Endometrial microvascular endothelial cells (primary cell): ENCODE measurements around the gene ARPC1B. TPM values are rescaled to one million over a fixed set of nuclear protein-coding genes. Genes with fewer than 3 reads are reported as not detected.
"Not testable (repeated sequence)": the region's sequence is repeated elsewhere in the genome, so short reads cannot be mapped to it uniquely, and the experiment has no call there.

Experiments
- in situ Hi-C: cut with HindIII; loops from 2 replicates; pipeline ENCODE4 v1.10.0; 2017; ENCODE audit warnings: low sequenced_read_pairs, low pct_unique_long_range_greater_than_20kb; ENCODE audit errors: inconsistent ontology term
- total RNA-seq: library from RNA; depleted of rRNA; stranded (reverse); fragments of >200 nt; gene quantifications from one replicate; pipeline ENCODE4 v1.2.3, GENCODE V29; 2015; ENCODE audit errors: inconsistent ontology term

Gene ARPC1B
- total RNA-seq, 1 donor from 2014 or later = 453 TPM

DNA sequence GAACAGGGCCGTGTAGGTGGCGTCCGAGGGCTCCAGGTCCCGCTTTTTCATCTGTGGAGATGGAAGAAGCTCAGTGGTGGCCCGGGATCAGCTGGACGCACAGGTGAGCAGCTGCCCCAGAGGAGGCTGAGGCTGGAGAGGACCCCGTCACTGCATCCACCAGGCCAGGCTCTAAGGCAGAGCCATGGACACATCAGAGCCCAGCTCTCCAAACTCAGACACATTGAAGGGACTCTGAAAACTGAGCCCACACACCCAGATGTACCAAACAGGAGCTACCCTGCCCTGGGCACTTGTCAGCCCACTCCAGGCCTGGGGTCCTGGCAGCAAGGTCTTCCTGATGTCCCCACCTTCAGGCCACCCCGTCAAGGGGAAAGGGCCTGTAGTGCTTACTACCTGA is 55.2 kb downstream of the ARPC1B start:
- in situ Hi-C loops = no loop called here

DNA sequence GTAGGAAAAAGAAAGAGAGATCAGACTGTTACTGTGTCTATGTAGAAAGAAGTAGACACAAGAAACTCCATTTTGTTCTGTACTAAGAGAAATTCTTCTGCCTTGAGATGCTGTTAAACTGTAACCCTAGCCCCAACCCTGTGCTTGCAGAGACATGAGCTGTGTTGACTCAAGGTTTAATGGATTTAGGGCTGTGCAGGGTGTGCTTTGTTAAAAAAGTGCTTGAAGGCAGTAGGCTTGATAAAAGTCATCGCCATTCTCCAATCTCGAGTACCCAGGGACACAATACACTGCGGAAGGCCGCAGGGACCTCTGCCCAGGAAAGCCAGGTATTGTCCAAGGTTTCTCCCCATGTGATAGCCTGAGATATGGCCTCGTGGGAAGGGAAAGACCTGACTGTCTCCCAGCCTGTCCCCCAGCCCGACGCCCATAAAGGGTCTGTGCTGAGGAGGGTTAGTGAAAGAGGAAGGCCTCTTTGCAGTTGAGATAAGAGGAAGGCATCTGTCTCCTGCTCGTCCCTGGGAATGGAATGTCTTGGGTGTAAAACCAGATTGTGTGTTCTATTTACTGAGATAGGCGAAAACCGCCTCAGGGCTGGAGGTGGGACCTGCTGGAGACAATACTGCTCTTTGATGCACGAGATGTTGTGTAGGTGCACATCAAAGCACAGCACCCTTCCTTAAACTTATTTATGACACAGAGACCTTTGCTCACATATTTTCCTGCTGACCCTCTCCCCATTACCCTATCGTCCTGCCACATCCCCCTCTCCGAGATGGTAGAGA is 57.4 kb downstream of the ARPC1B start:
- in situ Hi-C loops = not testable (repeated sequence)

DNA sequence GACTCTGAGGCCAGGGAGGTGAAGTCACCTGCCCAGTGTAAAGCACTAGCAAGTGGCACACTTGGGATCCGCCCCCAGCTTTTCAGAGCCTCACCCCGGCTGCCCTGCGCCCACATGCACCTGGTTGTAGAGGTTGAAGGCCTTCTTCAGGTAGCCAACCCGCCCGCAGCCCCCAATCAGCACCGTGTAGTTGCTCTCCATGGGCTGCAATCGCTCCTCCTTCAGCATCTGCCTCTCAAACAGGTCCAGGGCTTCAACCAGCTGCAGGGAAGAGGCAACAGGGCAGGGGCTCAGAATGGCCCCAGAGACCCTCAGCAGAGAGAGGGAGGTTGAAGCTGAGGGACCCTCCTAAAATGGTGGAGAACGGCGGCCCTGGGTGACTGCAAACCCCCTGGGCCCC is 58.6 kb downstream of the ARPC1B start:
- in situ Hi-C loops = no loop called here

DNA sequence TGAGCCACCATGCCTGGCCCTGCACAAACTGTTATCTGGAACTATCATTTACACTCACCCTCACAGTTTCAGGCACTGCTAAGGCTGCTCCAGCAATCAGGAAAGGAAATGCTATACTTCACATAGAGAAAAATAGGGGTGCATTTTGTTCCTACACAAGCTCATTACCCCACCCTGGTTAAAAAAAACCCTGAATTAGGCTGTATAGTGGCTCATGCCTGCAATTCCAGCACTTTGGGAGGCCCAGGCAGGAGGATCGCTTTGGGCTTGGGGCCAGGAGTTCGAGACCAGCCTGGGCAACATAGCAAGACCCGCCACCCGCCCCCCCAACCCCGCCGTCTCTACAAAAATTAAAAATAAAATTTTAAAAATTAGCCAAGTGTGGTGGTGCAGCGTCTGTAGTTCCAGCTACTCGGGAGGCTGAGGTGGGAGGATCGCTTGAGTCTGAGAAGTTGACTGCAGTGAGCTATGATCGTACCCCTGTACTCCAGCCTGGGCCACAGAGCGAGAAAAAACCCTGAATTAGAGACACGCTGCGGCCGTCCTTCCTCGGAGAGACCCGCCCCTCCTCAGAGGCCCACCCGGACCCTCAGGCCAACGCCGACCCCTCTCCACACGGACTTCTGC is 63.5 kb downstream of the ARPC1B start:
- in situ Hi-C loops = no loop called here

DNA sequence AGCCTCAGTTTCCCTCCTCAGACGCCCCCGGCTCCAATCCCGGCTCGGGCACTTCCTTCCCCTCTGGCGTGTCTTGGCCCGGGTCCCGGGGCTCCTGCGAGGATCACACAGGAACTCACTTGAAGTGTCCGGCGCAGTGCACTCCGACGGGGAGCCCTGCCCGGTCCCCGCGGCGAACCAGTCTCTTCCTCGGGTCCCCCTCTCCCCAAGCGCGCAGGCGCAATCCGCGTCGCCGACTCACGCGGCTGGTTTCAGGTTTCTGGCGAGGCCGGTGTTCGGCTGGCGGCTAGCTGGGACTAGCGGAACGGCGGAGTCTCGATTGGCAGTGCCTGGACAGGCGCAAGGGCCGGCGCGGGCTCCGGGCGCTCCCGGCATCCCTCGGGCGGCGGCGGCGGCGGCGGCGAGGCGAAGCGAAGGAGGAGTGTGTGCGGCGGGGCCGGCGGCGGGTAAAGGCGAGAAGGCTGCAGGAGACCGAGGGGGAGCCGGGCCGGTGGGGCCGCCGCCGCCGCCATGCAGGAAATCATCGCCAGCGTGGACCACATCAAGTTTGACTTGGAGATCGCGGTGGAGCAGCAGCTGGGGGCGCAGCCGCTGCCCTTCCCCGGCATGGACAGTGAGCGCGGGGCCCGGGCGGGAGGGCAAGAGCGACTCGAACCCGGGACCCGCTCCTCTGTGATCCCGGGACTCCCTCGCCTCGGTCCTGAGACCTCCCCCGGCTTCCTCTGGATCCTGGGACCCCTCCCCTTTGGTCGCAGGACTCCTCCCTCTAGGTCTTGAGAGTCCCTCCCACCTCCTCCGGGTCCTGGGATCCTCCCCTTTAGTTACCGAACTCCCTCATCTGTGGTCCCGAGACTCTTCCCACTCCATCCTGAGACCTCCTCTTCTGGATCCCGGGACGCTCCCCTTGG is 64.3 kb downstream of the ARPC1B start, which contains the start of the genes CPSF4 and PTCD1:
Gene CPSF4, plus strand, starts transcription at position 371 of the 908 bp plus-strand sequence. Its CDS starts 140 bp downstream, at position 511.
Gene PTCD1, minus strand, starts transcription at position 226 of the 908 bp plus-strand sequence. CDS start 3,556 bp downstream, outside the sequence.
- in situ Hi-C loops = no loop called here

DNA sequence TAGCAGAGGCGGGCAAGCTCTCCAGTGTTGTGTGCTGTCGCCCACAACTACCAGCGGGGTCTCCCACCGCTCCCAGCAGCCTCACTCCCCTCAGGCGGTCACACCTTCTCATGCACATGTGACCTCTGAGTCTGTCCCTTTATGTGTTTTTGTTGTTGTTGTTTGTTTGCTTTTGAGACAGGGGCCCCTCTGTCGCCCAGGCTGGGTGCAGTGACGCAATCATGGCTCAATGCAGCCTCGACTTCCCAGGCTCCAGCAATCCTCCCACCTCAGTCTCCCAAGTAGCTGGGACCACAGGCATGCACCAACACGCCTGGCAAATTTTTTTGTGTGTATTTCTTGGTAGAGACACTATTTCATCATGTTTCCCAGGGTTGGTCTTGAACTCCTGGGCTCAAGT is 65.7 kb downstream of the ARPC1B start:
- in situ Hi-C loops = no loop called here

Other genes starting within 250 kb of the ARPC1B start
- gene SMURF1, start 230.6 kb upstream of the ARPC1B start, total RNA-seq = 14.9 TPM
- not detected for gene KPNA7, start 166.6 kb upstream of the ARPC1B start, total RNA-seq
- gene MYH16, start 101.9 kb upstream of the ARPC1B start, total RNA-seq = 0.93 TPM
- 255 TPM for gene ARPC1A, start 48.8 kb upstream of the ARPC1B start, total RNA-seq
- gene PDAP1, start 33.9 kb downstream of the ARPC1B start, total RNA-seq = 147 TPM
- gene BUD31, start 34.2 kb downstream of the ARPC1B start, total RNA-seq = 85.7 TPM
- 3.0 TPM for gene PTCD1, start 64.1 kb downstream of the ARPC1B start, total RNA-seq
- gene CPSF4, start 64.2 kb downstream of the ARPC1B start, total RNA-seq = 25.1 TPM
- gene ATP5MF, start 91.4 kb downstream of the ARPC1B start, total RNA-seq = 4,245 TPM
- 3.3 TPM for gene ZNF789, start 98.2 kb downstream of the ARPC1B start, total RNA-seq
- gene ZNF394, start 125.6 kb downstream of the ARPC1B start, total RNA-seq = 28.1 TPM
- 8.5 TPM for gene ZKSCAN5, start 129.9 kb downstream of the ARPC1B start, total RNA-seq
- gene FAM200A, start 177.4 kb downstream of the ARPC1B start, total RNA-seq = 3.9 TPM
- 17.9 TPM for gene ZNF655, start 183.9 kb downstream of the ARPC1B start, total RNA-seq
- not detected for gene TMEM225B, start 223.5 kb downstream of the ARPC1B start, total RNA-seq
- gene ZSCAN25, start 242.2 kb downstream of the ARPC1B start, total RNA-seq = 17.3 TPM